Prostate gland (tissue), 2 donors: ENCODE measurements around the gene ADARB1. TPM values are rescaled to one million over a fixed set of nuclear protein-coding genes. Genes with fewer than 3 reads are reported as not detected.

Source experiments
- DNase-seq: peaks from one replicate; pipeline ENCODE4 v3.0.0-alpha.2; 2019; ENCODE audit warnings: low spot score
- H3K27ac ChIP-seq, 2 donors: fragments of 200-600 bp; sonication (generic); 2 replicates each; pipeline ENCODE4 v1.5.1; 2017 to 2019
- H3K27me3 ChIP-seq: fragments of 200-600 bp; sonication (generic); replicated peaks from 2 replicates; pipeline ENCODE4 v1.5.1; 2019; ENCODE audit not compliant: insufficient read depth
- H3K36me3 ChIP-seq, 2 donors: fragments of 200-600 bp; sonication (generic); 1 replicate in 1 of 2; 2 replicates in 1 of 2; pipeline versions ENCODE4 v1.5.1 to v1.8.1; 2017 to 2019
- H3K4me1 ChIP-seq: fragments of 200-600 bp; sonication (generic); replicated peaks from 2 replicates; pipeline ENCODE4 v1.5.1; 2019
- H3K4me3 ChIP-seq, 2 donors: fragments of 200-600 bp; sonication (generic); 2 replicates each; pipeline ENCODE4 v1.5.1; 2017 to 2019
- H3K9me3 ChIP-seq: fragments of 200-600 bp; sonication (generic); 2 replicates; pipeline ENCODE4 v1.5.1; 2017
- POLR2A ChIP-seq: fragments of 450-650 bp; IDR thresholded peaks from one replicate; pipeline ENCODE4 v1.6.1; 2016; ENCODE audit warnings: antibody characterized with exemption, mild to moderate bottlenecking
- POLR2AphosphoS5 ChIP-seq: sonication (generic); formaldehyde crosslinking; IDR thresholded peaks from one replicate; pipeline ENCODE4 v1.6.1; 2017; ENCODE audit warnings: antibody characterized with exemption
- WGBS: methylation state at CpG from one replicate; pipeline ENCODE4 v1.1.5; 2018; 5-methylcytosine and 5-hydroxymethylcytosine counted together
- intact Hi-C: fragments of 100-400 bp; cut with DNase I; formaldehyde crosslinking; loops from one replicate; pipeline ENCODE4 v1.14.2; 2022
- total RNA-seq, 2 donors: library from RNA; depleted of rRNA; stranded (reverse); fragments of >200 nt; gene quantifications; one replicate each; pipeline ENCODE4 v1.1.0, GENCODE V29; 2016
- TF ChIP-seq, protein P1 (sequence below), 4 experiments: fragments of 200-600 bp in 2 of 4; fragments of 450-650 bp in 2 of 4; sonication (generic) in 2 of 4; IDR thresholded peaks; 1 replicate in 3 of 4; 2 replicates in 1 of 4; pipeline ENCODE4 v1.5.1; 2016 to 2019; ENCODE audit warnings: antibody characterized with exemption in 4 of 4, mild to moderate bottlenecking in 2 of 4, moderate library complexity in 2 of 4

The ADARB1 gene
- total RNA-seq, 2 donors from 2014 or later: 21.0 to 30.9 TPM

DNA sequence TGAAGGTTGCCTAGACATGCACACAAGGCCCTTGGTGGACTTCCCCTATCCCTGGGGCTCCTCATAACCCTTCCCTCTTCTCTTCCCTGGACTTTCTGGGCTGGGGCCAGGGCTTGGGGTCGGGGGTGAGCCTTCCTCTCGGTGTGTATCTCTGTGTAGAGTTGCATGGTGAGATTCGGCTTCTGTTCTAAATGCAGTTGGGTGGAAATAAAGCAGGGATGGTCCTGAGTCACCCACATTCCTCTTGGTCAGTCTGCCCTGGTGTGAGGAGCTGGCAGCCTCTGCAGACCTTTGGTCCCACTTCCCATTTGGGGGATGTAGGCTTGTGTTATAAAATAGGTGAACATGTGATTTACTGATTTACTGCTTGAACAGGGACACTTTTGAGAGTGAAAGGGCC lies 38.0 kb downstream of the ADARB1 start:
- TF ChIP-seq POLR2AphosphoS5 (no peak), POLR2A (no peak)
- TF ChIP-seq, protein P1, sequence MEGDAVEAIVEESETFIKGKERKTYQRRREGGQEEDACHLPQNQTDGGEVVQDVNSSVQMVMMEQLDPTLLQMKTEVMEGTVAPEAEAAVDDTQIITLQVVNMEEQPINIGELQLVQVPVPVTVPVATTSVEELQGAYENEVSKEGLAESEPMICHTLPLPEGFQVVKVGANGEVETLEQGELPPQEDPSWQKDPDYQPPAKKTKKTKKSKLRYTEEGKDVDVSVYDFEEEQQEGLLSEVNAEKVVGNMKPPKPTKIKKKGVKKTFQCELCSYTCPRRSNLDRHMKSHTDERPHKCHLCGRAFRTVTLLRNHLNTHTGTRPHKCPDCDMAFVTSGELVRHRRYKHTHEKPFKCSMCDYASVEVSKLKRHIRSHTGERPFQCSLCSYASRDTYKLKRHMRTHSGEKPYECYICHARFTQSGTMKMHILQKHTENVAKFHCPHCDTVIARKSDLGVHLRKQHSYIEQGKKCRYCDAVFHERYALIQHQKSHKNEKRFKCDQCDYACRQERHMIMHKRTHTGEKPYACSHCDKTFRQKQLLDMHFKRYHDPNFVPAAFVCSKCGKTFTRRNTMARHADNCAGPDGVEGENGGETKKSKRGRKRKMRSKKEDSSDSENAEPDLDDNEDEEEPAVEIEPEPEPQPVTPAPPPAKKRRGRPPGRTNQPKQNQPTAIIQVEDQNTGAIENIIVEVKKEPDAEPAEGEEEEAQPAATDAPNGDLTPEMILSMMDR (IDR thresholded peaks at IDR 0.05): no peak
- H3K4me3 ChIP-seq: no peak overlapping the region
- 91% methylated on average over 3 of the region's 3 CpGs for WGBS
- intact Hi-C loops: loop anchor here (5.0 kb wide), 1 partner anchor 40 kb away; the partner anchor contains the start of gene ADARB1
- no peaks in the 10 kb centered on the region for H3K27me3 ChIP-seq
- no peaks in the 10 kb centered on the region for H3K4me1 ChIP-seq
- no peak overlapping the region for H3K27ac ChIP-seq
- H3K36me3 ChIP-seq: no peaks in the 10 kb centered on the region
- no peak for DNase-seq
- no peaks in the 10 kb centered on the region for H3K9me3 ChIP-seq

DNA sequence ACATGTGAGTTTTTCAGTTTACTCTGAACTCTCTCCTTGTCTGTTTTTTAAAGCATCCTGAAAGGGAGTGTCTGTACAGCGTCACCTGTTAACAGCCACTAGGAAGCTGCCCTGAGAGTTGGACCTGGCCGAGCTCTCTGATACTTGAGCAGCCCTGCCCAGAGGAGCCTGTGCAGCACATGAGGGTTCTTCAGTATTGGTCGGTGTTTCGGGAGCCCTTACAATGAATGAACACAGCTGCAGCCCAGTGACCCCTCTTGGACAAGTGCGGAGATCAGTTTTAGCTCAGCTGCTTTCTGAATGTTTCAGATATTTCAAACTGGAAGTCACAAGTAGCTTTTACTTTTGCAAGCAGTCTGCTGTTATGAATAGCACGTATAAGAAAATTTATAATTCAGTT lies 39.2 kb downstream of the ADARB1 start:
- H3K4me1 ChIP-seq: no peaks in the 10 kb centered on the region
- H3K9me3 ChIP-seq: no peaks in the 10 kb centered on the region
- 73% methylated on average over 6 of the region's 6 CpGs for WGBS
- no peaks in the 10 kb centered on the region for H3K36me3 ChIP-seq
- no peaks in the 10 kb centered on the region for H3K27me3 ChIP-seq
- no peak for DNase-seq
- intact Hi-C loops: loop anchor here (5.0 kb wide), 1 partner anchor 41 kb away; the partner anchor contains the start of gene ADARB1
- TF ChIP-seq POLR2AphosphoS5 (no peak), POLR2A (no peak)
- TF ChIP-seq, protein P1 (IDR thresholded peaks at IDR 0.05): no peak
- no peak overlapping the region for H3K27ac ChIP-seq
- H3K4me3 ChIP-seq: no peak overlapping the region

DNA sequence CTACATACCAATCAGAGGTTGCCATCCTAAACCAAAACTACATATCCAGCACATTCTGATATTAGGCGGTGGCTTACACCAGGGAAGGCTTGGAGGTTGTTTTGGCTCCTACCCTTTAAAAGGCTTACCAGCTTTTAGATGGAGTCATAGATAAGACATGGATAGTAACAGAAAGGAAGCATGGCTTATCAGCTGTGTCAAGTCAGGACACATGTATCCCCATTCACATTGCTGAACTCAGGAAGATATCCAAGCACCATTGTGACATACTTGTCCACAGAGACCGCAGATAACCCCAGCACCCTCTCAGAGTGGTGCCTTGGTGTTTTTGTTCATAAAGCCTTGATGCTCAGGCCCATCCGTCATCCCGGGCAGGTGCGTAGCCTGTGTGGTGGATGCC lies 39.7 kb downstream of the ADARB1 start:
- Histone ChIP-seq H3K36me3 (no peaks in the 10 kb centered on the region), H3K9me3 (no peaks in the 10 kb centered on the region), H3K27me3 (no peaks in the 10 kb centered on the region), H3K27ac (no peak overlapping the region), H3K4me1 (no peaks in the 10 kb centered on the region), H3K4me3 (no peak overlapping the region)
- WGBS: 82% methylated on average over 5 of the region's 5 CpGs
- DNase-seq: no peak
- TF ChIP-seq, protein P1 (IDR thresholded peaks at IDR 0.05): no peak
- TF ChIP-seq POLR2AphosphoS5 (no peak), POLR2A (no peak)
- intact Hi-C loops: loop anchor here (5.0 kb wide), 1 partner anchor 42 kb away; the partner anchor contains the start of gene ADARB1

DNA sequence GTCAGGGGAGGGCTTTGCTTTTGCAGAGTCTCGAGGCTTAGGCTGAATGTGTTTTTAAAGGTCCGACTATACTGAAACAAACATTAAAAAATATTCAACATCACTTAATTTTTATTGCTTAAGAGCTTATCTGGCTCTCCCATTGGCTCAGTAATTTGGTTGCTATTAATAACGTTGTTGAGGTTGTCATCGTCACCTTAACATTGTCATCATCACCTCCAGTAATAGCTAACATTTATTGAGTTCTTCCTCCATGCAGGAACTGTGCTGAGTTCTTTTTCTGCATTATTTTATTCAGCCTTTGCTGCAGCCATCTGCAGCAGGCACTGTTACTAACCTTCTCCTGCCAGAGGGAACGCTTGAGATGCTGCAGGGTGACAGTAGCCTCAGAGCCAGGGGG lies 40.1 kb downstream of the ADARB1 start:
- WGBS: 67% methylated on average over 5 of the region's 5 CpGs
- H3K4me1 ChIP-seq: no peaks in the 10 kb centered on the region
- no peak overlapping the region for H3K27ac ChIP-seq
- H3K27me3 ChIP-seq: no peaks in the 10 kb centered on the region
- H3K9me3 ChIP-seq: no peaks in the 10 kb centered on the region
- DNase-seq: no peak
- no peak overlapping the region for H3K4me3 ChIP-seq
- intact Hi-C loops: loop anchor here (5.0 kb wide), 1 partner anchor 42 kb away; the partner anchor contains the start of gene ADARB1
- no peaks in the 10 kb centered on the region for H3K36me3 ChIP-seq
- no peak for TF ChIP-seq POLR2A

DNA sequence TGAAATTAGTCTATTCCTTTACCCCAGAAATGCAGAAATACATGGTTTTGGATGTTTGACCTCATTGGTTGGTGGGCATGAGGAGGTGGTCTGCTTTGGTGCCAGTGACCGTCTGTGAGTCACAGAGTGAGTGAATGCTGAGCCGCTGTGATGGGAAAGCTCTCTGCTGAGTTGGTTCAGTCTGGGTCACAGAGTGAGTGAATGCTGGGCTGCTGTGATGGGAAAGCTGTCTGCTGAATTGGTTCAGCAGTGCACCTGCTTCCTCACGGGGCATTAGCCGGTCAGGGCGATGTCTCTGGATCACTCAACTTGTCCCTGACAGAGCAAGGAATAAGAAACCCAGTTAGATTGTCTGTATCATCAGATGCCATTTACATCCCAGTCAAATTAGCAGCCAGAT lies 40.8 kb downstream of the ADARB1 start:
- H3K9me3 ChIP-seq: no peaks in the 10 kb centered on the region
- 94% methylated on average over 5 of the region's 5 CpGs for WGBS
- H3K4me1 ChIP-seq: no peaks in the 10 kb centered on the region
- no peak overlapping the region for H3K4me3 ChIP-seq
- H3K36me3 ChIP-seq: no peaks in the 10 kb centered on the region
- DNase-seq: no peak
- intact Hi-C loops: no loop called here
- TF ChIP-seq, protein P1 (IDR thresholded peaks at IDR 0.05): no peak
- no peak for TF ChIP-seq POLR2A
- TF ChIP-seq POLR2AphosphoS5: no peak
- no peak overlapping the region for H3K27ac ChIP-seq
- no peaks in the 10 kb centered on the region for H3K27me3 ChIP-seq
